Measurements from ENCODE around the gene REXO2. TPM values are rescaled to one million over a fixed set of nuclear protein-coding genes. Genes with fewer than 3 reads are reported as not detected.

REXO2 gene
- total and polyA plus RNA-seq, 2 of the 8 experiments (the other 6 are each of a cell fraction or from before 2014, with no cell fraction given): 111 to 114 TPM

GRCh38 chr11:114398303-114398920 is 40.9 kb upstream of the REXO2 start:
- FAIRE-seq (no peak), DNase-seq (ENCODE audit: low read depth in 1 of 2, low spot score in 2 of 2) (no peak)
- Histone ChIP-seq H3K27me3 (replicated peaks in 1 of 4; ENCODE audit: control insufficient read depth in 3 of 4, extremely low read depth in 1 of 4, insufficient read depth in 3 of 4, low read length in 3 of 4) (no peaks in the 10 kb centered on the region), H3K4me3 (ENCODE audit: extremely low read depth in 1 of 4, insufficient read depth in 2 of 4, low read depth in 3 of 4, low read length in 4 of 4) (peak overlapping the region in 1 of 4 experiments; percentile 87; a peak in 2 of 8 replicates), H3K79me2 (ENCODE audit: control insufficient read depth in 1 of 2, insufficient read depth in 2 of 2, low read length in 2 of 2) (peaks cover 0 to 39% of the 10 kb centered on the region in 2 experiments; a peak in 2 of 4 replicates), H3K23ac (ENCODE audit: insufficient read length) (no peak overlapping the region), H3K4ac (replicated peaks; ENCODE audit: insufficient read length, low read depth, low read length) (no peak overlapping the region), H4K8ac (ENCODE audit: extremely low read depth, insufficient read depth, low read length) (no peak overlapping the region), H3K14ac (ENCODE audit: insufficient read length) (no peak overlapping the region), H3K79me1 (ENCODE audit: low read depth, low read length) (no peaks in the 10 kb centered on the region), H4K5ac (ENCODE audit: insufficient read length, low read depth, low read length) (no peak overlapping the region), H2BK120ac (replicated peaks; ENCODE audit: low read depth, low read length) (no peak overlapping the region), H3K56ac (replicated peaks; ENCODE audit: insufficient read length, low read depth, low read length) (no peak overlapping the region), H2BK12ac (ENCODE audit: low read depth, low read length) (no peak overlapping the region), H3K9ac (replicated peaks in 1 of 4; ENCODE audit: extremely low read depth in 1 of 4, low read depth in 3 of 4, low read length in 3 of 4) (no peak overlapping the region), H3K27ac (ENCODE audit: low read depth, low read length) (no peak overlapping the region), H2BK5ac (ENCODE audit: low read depth, low read length) (no peak overlapping the region), H2BK15ac (ENCODE audit: low read length) (no peak overlapping the region), H4K91ac (replicated peaks; ENCODE audit: insufficient read length, low read length) (no peak overlapping the region), H2BK20ac (ENCODE audit: low read length) (no peak overlapping the region), H2AFZ (ENCODE audit: low read length) (no peak overlapping the region), H3K23me2 (ENCODE audit: low read depth, low read length) (peaks cover 8% of the 10 kb centered on the region; the same call in 1 of the 2 replicates), H3K36me3 (ENCODE audit: control insufficient read depth in 2 of 4, insufficient read depth in 4 of 4, low read length in 3 of 4) (peaks cover 0 to 9% (median 1%) of the 10 kb centered on the region in 4 experiments; a peak in 2 of 8 replicates), H3K18ac (ENCODE audit: extremely low read depth, low read length) (no peak overlapping the region), H2AK5ac (ENCODE audit: low read depth, low read length) (no peak overlapping the region), H3K9me3 (ENCODE audit: insufficient read depth in 2 of 2, low read depth in 1 of 2, low read length in 1 of 2) (no peaks in the 10 kb centered on the region), H3K4me1 (replicated peaks in 1 of 4; ENCODE audit: control insufficient read depth in 3 of 4, insufficient read depth in 4 of 4, low read length in 3 of 4) (no peaks in the 10 kb centered on the region; a peak in 1 of 7 replicates), H4K20me1 (replicated peaks in 1 of 2; ENCODE audit: control insufficient read depth in 1 of 2, insufficient read depth in 2 of 2, low read length in 2 of 2) (no peaks in the 10 kb centered on the region), H3K4me2 (ENCODE audit: insufficient read depth in 1 of 2, low read depth in 2 of 2, low read length in 2 of 2) (peak overlapping the region in 1 of 2 experiments; percentile 95; a peak in 1 of 4 replicates)
- ChIA-PET CTCF (ENCODE audit: partially characterized antibody) (interaction anchor here (0.6 to 1.1 kb wide), 3 partner anchors 50 to 106 kb away, joined by 3 to 5 read pairs (median 4); no protein-coding TSS in a partner anchor), POLR2A (ENCODE audit: partially characterized antibody) (no interaction called here)
- WGBS, 2 experiments (ENCODE audit: extremely low coverage in 1 of 2, insufficient coverage in 1 of 2, insufficient read length in 1 of 2, insufficient replicate concordance in 2 of 2, low coverage in 1 of 2, low lambda C conversion rate in 2 of 2, missing lambda C conversion rate in 1 of 2): 85% methylated on average over 4 of the region's 4 CpGs; no CpG with 5 or more reads in 1 of the 2 experiments
- TF ChIP-seq CEBPB (IDR thresholded peaks at IDR 0.05; ENCODE audit: low read depth, low read length) (no peak), CTCF (IDR thresholded peaks at IDR 0.05; ENCODE audit: control extremely low read depth in 1 of 3, insufficient read depth in 1 of 3, low read depth in 1 of 3, low read length in 3 of 3) (no peak), CBX5 (IDR thresholded peaks at IDR 0.05; ENCODE audit: low read depth, low read length) (no peak), ATF3 (IDR thresholded peaks at IDR 0.05; ENCODE audit: insufficient read depth, low read depth, low read length) (no peak), RFX5 (IDR thresholded peaks at IDR 0.05; ENCODE audit: borderline replicate concordance, low read depth, low read length) (no peak), CHD2 (IDR thresholded peaks at IDR 0.05; ENCODE audit: low read length) (no peak), EP300 (IDR thresholded peaks at IDR 0.05; ENCODE audit: borderline replicate concordance in 1 of 2, low read depth in 2 of 2, low read length in 2 of 2) (no peak), SIX5 (IDR thresholded peaks at IDR 0.05; ENCODE audit: low read depth, low read length) (no peak)

Measured in H1 (cell line).